Measurements from ENCODE around the gene ACADSB.

Gene ACADSB

DNA sequence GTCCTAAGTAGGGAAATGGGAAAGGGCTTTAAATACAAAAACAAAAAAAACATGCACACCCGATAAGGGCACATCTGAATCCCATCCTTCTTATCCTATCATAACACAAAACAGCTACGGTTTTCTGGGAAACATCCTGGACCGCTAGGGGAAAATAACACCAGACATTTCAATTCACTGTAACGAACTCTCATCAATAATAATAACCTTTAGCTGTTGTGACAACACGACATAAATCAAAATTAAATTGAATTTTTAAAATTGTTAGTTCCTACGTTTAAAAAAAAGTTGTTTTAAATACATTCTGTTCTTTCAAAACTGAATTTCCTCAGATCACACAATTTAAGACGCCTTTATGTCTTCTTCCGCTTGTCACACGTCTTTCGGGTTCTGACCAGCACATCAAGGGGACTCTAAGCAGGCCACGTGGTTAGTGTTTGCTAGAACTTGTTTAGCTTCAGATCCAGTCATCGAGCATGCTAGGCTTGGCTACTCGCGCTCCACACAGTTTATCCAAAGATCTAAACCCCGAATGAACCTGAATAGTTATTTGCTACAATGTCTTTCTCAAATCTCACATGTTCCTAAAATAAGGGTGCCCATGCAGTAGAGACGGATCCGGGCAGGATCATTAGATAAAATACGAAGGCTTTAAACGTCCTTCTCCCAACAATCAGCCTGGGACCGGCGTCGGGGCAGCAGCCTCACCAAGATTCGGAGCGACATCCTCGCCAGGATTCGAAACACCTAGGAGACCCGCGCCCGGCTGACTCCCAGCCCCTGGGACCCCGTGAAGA is 1.1 kb upstream of the ACADSB start:
- no peak for DNase-seq

- no peak for DNase-seq
Observed at GRCh38 chr10:123009105-123009820, 457 bp downstream of the ACADSB start.

- no peak for DNase-seq
Observed at GRCh38 chr10:123011987-123012386, 3.2 kb downstream of the ACADSB start.

- DNase-seq: no peak
Observed at GRCh38 chr10:123013456-123014419, 4.9 kb downstream of the ACADSB start.

DNA sequence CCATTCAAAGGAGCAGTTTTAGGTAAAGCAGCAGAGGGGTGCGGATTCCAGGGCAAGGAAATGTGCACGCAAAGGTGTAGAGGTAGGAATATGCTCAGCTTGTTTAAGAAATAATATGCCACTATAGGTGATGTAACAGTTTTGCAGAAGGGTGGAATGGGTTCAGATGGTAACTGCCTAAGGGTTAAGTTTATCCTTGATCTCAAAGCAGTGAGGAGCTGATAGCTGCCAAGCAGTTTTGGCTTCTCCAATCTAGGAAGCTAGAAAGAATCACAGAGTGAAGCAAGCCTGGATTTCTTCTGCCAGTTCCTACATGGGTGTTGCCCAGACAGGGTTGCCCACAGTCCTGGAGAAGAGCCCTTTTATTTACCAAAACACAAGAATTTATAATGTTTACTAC is 6.0 kb downstream of the ACADSB start:
- no peak for DNase-seq

DNA sequence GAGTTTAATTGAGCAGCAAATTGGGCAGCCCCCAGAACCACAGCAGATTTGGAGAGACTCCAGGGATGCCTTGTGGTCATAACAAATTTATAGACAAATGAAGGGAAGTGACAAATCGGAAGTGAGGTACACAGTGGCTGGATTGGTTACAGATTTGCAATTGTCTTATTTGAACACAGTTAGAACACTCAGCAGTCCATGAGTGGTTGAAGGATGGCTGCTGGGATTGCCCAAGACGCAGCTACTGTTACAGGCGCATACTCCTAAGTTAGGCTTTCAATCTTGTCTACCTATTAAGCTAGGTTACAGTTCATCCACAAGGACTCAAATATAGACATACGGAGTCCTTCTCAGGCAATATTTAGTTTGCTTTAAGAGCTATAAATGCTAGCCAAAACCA is 7.4 kb downstream of the ACADSB start:
- DNase-seq: no peak

DNA sequence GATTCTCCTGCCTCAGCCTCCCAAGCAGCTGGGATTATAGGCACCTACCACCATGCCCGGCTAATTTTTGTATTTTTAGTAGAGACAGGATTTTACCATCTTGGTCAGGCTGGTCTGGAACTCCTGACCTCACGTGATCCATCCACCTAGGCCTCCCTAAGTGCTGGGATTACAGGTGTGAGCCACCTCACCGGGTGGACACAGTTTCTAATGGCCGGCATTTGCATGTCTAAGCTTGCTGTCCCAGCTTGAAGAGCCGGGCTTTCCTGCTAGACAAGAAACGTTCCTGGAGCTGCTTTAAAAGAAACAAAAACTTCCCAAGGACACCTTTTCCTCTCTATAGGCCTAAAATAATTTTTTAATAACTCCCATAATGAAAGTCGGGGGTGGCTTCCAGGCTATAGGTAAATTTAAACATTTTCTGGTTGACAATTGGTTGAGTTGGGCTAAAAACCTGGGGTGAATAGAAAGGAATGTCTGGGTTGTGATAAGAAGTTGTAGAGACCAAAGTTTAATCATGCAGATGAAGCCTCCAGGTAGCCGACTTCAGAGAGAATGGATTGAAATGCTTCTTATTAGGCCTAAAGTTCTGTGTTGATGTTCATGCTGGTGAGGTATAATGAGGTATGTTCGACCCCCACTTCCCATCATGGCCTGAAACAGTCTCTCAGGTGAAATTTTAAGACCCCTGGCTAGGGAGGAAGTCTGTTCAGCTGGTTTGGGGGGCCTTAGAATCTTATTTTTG is 8.8 kb downstream of the ACADSB start:
- DNase-seq: no peak

DNA sequence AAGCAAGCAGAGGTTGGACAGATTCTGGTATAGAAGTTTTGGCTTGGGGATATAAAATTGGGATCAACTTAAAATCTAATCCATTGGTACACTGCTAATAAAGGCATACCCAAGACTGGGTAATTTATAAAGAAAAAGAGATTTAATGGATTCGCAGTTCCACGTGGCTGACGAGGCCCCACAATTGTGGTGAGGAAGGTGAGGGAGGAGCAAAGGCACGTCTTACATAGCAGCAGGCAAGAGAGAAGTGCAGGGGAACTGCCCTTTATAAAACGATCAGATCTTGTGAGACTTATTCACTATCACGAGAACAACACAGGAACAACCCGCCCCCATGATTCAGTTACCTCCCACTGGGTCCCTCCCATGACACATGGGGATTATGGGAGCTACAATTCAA is 9.7 kb downstream of the ACADSB start:
- DNase-seq: no peak

DNA sequence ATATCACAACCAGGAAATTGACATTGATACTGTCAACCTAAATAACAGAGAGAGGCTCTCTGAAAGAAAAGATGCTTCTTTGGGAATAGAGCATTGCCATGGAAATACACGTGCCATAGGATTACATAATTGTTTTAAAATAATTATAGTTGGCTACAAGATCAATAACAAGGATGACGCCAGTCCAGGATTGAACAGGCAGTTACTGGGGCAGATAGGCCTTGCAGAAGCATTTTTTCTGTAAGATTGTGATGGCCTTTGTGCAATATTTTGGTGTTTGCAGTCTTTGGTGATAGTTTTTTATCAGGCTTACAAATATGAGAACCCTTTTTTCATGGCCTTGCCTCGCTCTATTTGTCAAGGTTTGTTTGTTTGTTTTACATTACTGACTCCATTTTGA is 10.5 kb downstream of the ACADSB start:
- no peak for DNase-seq

DNA sequence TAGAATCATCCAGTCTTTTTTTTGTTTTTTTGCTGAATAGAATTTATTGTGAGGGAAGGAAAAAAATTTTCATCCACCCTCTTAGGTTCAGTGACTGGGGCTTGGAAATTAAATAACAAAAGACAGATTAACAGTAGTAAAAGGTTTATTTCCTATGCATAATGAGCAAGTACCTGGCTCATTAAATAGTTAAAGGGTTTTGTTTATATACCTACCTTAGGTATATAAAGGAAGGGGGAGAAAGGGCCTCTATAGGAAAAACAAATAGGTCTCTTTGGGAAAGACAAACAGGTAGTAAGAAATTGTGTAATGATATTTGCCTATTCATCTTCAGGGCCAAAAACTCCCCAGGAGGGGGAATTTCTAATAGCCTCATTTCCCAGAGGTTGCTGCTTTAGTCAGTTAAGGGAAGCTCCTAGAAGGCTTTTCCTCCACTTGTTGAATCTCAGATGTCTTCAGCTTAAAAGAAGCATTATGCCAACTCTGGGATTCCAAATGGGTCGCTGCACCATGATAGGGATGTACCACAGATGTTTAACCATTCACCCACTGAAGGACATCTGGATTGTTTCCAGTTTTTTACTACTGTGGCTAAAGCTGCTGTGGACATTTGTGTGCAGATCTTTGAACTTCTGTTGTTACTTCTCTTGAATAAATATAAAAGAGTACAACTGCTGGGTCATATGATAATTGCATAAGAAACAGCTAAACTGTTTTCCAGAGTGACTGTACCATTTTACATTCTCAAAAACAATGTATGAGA is 11.3 kb downstream of the ACADSB start:
- no peak for DNase-seq

- no peak for DNase-seq
Observed at GRCh38 chr10:123021517-123021916, 12.7 kb downstream of the ACADSB start.

- DNase-seq: no peak
Observed at GRCh38 chr10:123024540-123024939, 15.7 kb downstream of the ACADSB start.

DNA sequence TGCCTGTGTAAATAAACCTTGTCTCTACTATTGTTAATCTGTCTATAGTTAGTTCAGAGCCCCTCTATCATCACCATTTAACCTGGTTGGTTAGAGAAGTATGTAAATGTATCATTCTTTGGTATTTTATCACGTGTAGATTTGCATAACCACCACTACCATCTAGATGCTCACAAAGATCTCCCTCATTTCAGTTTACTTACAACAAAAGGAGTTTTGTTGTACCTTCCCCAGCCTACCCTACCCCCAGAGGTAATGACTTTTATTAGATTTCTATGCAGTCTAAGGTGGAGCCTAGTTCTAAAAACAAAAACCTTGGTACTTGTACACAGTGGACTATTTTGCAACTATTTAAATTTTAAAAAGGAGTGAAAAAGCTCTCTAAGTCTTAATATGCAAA is 17.5 kb downstream of the ACADSB start:
- no peak for DNase-seq

DNA sequence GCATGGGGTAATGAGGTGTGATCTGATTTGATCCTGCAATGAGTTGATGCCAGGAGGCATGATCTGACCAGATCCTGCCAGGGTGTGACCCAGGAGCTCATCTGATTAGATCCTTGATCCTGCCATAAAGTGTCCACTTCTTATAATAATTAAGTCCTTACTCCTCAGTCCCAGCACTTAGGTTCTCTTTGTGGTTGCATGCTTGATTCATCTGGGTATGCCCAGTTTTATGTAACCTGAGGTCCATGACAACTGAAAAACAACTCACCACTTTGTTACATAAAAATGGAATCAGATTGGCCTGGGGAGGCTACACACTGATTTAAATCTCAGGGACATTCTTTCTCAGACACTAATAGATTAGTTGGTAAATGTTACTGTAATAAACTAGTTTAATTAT is 19.1 kb downstream of the ACADSB start:
- no peak for DNase-seq

- peak in 1 of 2 donors; percentile 6 for DNase-seq
Observed at GRCh38 chr10:123031124-123031523, 22.3 kb downstream of the ACADSB start.

DNA sequence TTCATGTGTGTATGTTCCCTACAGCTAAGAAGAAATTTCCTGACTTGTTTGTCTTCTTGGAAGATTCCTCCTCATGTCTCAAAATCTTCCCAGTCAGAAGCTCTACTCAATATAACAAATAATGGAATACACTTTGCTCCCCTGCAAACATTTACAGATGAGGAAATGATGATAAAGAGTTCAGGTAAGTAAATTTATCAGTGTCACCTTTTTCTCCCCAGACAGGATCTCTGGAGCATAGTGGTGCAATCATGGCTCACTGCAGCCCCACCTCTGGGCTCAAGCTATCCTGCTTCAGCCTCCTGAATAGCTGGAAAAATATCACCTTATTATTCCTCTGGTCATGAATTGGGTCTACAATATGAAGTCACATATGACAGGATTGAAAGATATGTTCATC is 25.5 kb downstream of the ACADSB start:
- DNase-seq: no peak

- DNase-seq: no peak
Observed at GRCh38 chr10:123035467-123036086, 26.8 kb downstream of the ACADSB start.

GRCh38 chr10:123038782-123039631 is 30.2 kb downstream of the ACADSB start:
- DNase-seq: no peak

- DNase-seq: no peak
Observed at GRCh38 chr10:123039632-123039930, 30.8 kb downstream of the ACADSB start.

DNA sequence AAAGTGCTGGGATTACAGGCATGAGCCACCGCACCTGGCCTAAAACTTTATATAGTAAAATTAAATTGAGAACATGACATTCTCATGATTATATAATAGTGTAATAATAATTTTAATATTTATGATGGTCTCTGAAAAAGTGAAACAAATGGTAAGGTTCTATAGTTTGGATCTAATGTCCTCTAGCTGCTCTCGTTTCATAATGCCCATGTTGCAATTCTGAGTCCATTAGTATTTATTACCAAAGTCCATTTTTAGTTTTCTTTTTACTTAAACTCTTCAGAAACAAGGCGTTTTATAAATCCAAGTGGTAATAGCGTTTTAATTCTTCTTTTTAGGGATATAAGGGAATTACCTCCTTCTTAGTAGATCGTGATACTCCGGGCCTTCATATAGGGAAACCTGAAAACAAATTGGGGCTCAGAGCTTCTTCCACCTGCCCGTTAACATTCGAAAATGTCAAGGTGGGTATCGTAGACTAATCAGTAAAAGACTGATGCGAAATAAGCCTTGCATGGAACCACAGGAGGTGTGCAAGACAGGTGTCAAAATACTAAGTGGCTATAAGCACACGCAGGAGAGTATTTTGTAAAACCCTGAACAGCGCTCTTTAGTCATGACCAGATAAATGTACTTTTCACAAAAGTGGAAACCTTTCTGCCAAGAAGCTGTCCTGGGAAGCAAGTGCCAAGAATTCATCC is 34.1 kb downstream of the ACADSB start:
- no peak for DNase-seq
